SK-N-SH (cell line): ENCODE results near the gene GPR55. TPM values are rescaled to one million over a fixed set of nuclear protein-coding genes. Genes with fewer than 3 reads are reported as not detected.

ENCODE experiments used
- CTCF ChIA-PET: fragments of 300-600, 350-600 bp; formaldehyde crosslinking; extraction: SDS; loops from one replicate; lab custom pipeline; 2021; lab: Yijun Ruan, JAX
- POLR2A ChIA-PET: fragments of 350-600 bp; sonication (Branson Sonifier 250); formaldehyde crosslinking; extraction: SDS; loops from one replicate; lab custom pipeline; 2020; ENCODE audit warnings: antibody characterized with exemption, inconsistent platforms; lab: Yijun Ruan, JAX
- DNase-seq: peaks from one replicate; pipeline ENCODE4 v3.0.0; 2012
- H2AFZ ChIP-seq: fragments of 200-600 bp; sonication (generic); 2 replicates; pipeline ENCODE4 v1.8.1; 2016; ENCODE audit warnings: antibody characterized with exemption, mild to moderate bottlenecking, low read depth
- H3F3A ChIP-seq: fragments of 200-600 bp; sonication (generic); replicated peaks from 2 replicates; pipeline ENCODE3; 2016; ENCODE audit warnings: antibody characterized with exemption, mild to moderate bottlenecking; ENCODE audit not compliant: insufficient read depth
- H3K27ac ChIP-seq, 2 experiments: fragments of 200-500 bp in 1 of 2; fragments of 200-600 bp in 1 of 2; sonication (Bioruptor generic) in 1 of 2; sonication (generic), shearing (Covaris generic) in 1 of 2; 2 replicates each; pipeline versions ENCODE4 v1.5.1 to v1.6.1; 2014 to 2016; ENCODE audit warnings: low read depth in 2 of 2, inconsistent platforms in 1 of 2, low read length in 1 of 2, mild to moderate bottlenecking in 1 of 2, mixed read lengths in 1 of 2
- H3K27me3 ChIP-seq: fragments of 200-600 bp; sonication (generic), shearing (Covaris generic); 2 replicates; pipeline ENCODE4 v1.6.1; 2016; ENCODE audit warnings: mixed run types; ENCODE audit not compliant: insufficient read depth
- H3K36me3 ChIP-seq, 2 experiments: fragments of 200-500 bp in 1 of 2; fragments of 200-600 bp in 1 of 2; sonication (Bioruptor generic) in 1 of 2; sonication (generic) in 1 of 2; replicated peaks in 1 of 2; 2 replicates each; pipeline versions ENCODE3 to v1.5.1; 2014 to 2016; ENCODE audit warnings: low read length in 1 of 2, mild to moderate bottlenecking in 1 of 2; ENCODE audit not compliant: insufficient read depth in 2 of 2, control insufficient read depth in 1 of 2
- H3K4me1 ChIP-seq, 2 experiments: fragments of 200-500 bp in 1 of 2; fragments of 200-600 bp in 1 of 2; sonication (Bioruptor generic) in 1 of 2; sonication (generic), shearing (Covaris generic) in 1 of 2; 2 replicates each; pipeline versions ENCODE4 v1.5.1 to v1.6.1; 2014 to 2016; ENCODE audit warnings: low read depth in 1 of 2, low read length in 1 of 2, mixed run types in 1 of 2; ENCODE audit not compliant: insufficient read depth in 2 of 2, control insufficient read depth in 1 of 2
- H3K4me2 ChIP-seq: fragments of 200-600 bp; sonication (generic), shearing (Covaris generic); 2 replicates; pipeline ENCODE4 v1.6.1; 2017; ENCODE audit warnings: mixed run types
- H3K4me3 ChIP-seq, 2 experiments: fragments of 200-500 bp in 1 of 2; fragments of 200-600 bp in 1 of 2; sonication (Bioruptor generic) in 1 of 2; sonication (generic), shearing (Covaris generic) in 1 of 2; 2 replicates each; pipeline versions ENCODE4 v1.5.1 to v1.8.1; 2014 to 2016; ENCODE audit warnings: low read depth in 2 of 2, inconsistent platforms in 1 of 2, low read length in 1 of 2, mild to moderate bottlenecking in 1 of 2, mixed read lengths in 1 of 2, moderate library complexity in 1 of 2
- H3K79me2 ChIP-seq: fragments of 200-600 bp; sonication (generic); 2 replicates; pipeline ENCODE4 v1.8.1; 2017; ENCODE audit warnings: mild to moderate bottlenecking; ENCODE audit not compliant: insufficient read depth
- H3K9ac ChIP-seq: fragments of 200-600 bp; sonication (generic); 2 replicates; pipeline ENCODE4 v1.6.1; 2017; ENCODE audit warnings: mixed run types
- H3K9me2 ChIP-seq: fragments of 200-600 bp; sonication (generic); 2 replicates; pipeline ENCODE4 v1.6.1; 2017; ENCODE audit warnings: mixed run types
- H3K9me3 ChIP-seq: fragments of 200-600 bp; sonication (generic); 2 replicates; pipeline ENCODE4 v1.6.1; 2017; ENCODE audit warnings: mixed run types, mild to moderate bottlenecking, moderate library complexity
- H4K20me1 ChIP-seq: fragments of 200-600 bp; sonication (generic); 2 replicates; pipeline ENCODE4 v1.6.1; 2017; ENCODE audit warnings: mild to moderate bottlenecking, mixed run types; ENCODE audit not compliant: insufficient read depth
- CHD2 ChIP-seq: fragments of 150-350 bp; IDR thresholded peaks from 2 replicates; pipeline ENCODE4 v1.6.1; 2018; ENCODE audit warnings: low read length; ENCODE audit not compliant: partially characterized antibody
- EP300 ChIP-seq, 2 experiments: IDR thresholded peaks; 2 replicates each; pipeline versions ENCODE4 v1.4.0 to v1.6.1; 2012; ENCODE audit warnings: borderline replicate concordance in 1 of 2, low read depth in 1 of 2, low read length in 1 of 2
- GABPA ChIP-seq: IDR thresholded peaks from 2 replicates; pipeline ENCODE4 v1.4.0; 2012; ENCODE audit warnings: low read depth, mild to moderate bottlenecking
- GATA2 ChIP-seq: sonication (generic); formaldehyde crosslinking; IDR thresholded peaks from 2 replicates; pipeline ENCODE4 v1.5.0; 2020; ENCODE audit warnings: mild to moderate bottlenecking, missing genetic modification reagents
- JUND ChIP-seq: IDR thresholded peaks from 2 replicates; pipeline ENCODE4 v1.4.0; 2012
- NFIC ChIP-seq: IDR thresholded peaks from 2 replicates; pipeline ENCODE4 v1.4.0; 2012; ENCODE audit warnings: borderline replicate concordance
- NRF1 ChIP-seq: IDR thresholded peaks from 2 replicates; pipeline ENCODE4 v1.6.1; 2012; ENCODE audit warnings: low read depth, mild to moderate bottlenecking, low read length
- RAD21 ChIP-seq: IDR thresholded peaks from 2 replicates; pipeline ENCODE4 v1.6.1; 2012; ENCODE audit warnings: mild to moderate bottlenecking, low read length
- RCOR1 ChIP-seq: fragments of 150-350 bp; IDR thresholded peaks from 2 replicates; pipeline ENCODE4 v1.6.1; 2017; ENCODE audit warnings: antibody characterized with exemption, low read length
- SIN3A ChIP-seq: IDR thresholded peaks from 2 replicates; pipeline ENCODE4 v1.6.1; 2012; ENCODE audit warnings: low read depth, mild to moderate bottlenecking, low read length, moderate library complexity, borderline replicate concordance
- SMC3 ChIP-seq: IDR thresholded peaks from 2 replicates; pipeline ENCODE4 v1.6.1; 2012; ENCODE audit warnings: low read depth, low read length, improper control_type of control experiment
- TCF12 ChIP-seq: IDR thresholded peaks from 2 replicates; pipeline ENCODE4 v1.4.0; 2012
- TEAD4 ChIP-seq: IDR thresholded peaks from 2 replicates; pipeline ENCODE4 v1.4.0; 2012; ENCODE audit warnings: mild to moderate bottlenecking, borderline replicate concordance; ENCODE audit not compliant: insufficient read depth
- WGBS: methylation state at CpG from one replicate; pipeline ENCODE4 v1.1.6; 2017; ENCODE audit warnings: low lambda C conversion rate; 5-methylcytosine and 5-hydroxymethylcytosine counted together
- polyA plus RNA-seq, 3 experiments: library from polyadenylated mRNA; depleted of rRNA; stranded (reverse); fragments of >200 nt; gene quantifications; 2 replicates each; pipeline ENCODE4 v1.2.3, GENCODE V29; 2012
- TF ChIP-seq, protein P1 (sequence below): IDR thresholded peaks from 2 replicates; pipeline ENCODE4 v1.6.1; 2012; ENCODE audit warnings: mild to moderate bottlenecking, low read depth, low read length, moderate library complexity
- TF ChIP-seq, protein P2 (sequence below): IDR thresholded peaks from 2 replicates; pipeline ENCODE4 v1.4.0; 2012; ENCODE audit warnings: low read depth, borderline replicate concordance
- TF ChIP-seq, protein P3 (sequence below): fragments of 150-350 bp; IDR thresholded peaks from 2 replicates; pipeline ENCODE4 v1.6.1; 2017; ENCODE audit warnings: antibody characterized with exemption, low read length, low read depth, borderline replicate concordance

GPR55 gene
- polyA plus RNA-seq, 1 of the 3 experiments (the other 2 are of a cell fraction) = not detected

DNA sequence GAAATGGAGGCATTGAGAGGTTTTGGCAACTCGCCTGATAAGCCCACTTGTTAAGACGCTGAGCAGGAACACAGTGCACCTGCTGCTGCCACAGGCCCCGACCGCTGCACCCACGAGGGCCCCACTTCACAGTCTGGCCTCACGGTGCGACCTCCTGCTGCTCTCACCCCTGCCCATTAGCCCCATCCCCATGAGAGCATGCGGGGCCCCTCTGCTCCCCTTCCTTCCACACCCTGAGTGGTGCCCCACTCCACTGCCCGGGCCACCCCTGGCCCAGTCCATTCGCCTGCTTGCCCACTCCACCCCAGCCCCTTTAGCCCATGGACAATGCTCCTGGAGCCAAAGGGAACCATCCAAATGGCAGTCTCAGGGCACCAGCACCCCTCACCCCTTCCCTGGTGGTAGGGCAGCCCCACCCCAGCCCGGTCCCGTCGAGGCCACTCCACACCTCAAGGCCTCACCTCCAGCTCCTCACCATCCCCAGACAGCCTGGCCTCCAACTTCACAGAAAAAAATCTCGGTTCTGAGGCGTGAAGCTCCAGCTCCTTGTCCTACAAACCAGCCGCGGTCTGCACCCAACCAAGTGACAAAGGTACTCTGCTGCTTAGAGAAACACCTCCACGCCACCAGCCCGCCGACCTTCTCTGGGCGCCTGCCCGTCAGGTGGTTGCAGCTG is 6.7 kb upstream of the GPR55 start (continued):
- TF ChIP-seq TEAD4 (no peak), SMC3 (no peak), GATA2 (CRISPR knock-in tag) (no peak), RCOR1 (no peak)
- TF ChIP-seq, protein P1, sequence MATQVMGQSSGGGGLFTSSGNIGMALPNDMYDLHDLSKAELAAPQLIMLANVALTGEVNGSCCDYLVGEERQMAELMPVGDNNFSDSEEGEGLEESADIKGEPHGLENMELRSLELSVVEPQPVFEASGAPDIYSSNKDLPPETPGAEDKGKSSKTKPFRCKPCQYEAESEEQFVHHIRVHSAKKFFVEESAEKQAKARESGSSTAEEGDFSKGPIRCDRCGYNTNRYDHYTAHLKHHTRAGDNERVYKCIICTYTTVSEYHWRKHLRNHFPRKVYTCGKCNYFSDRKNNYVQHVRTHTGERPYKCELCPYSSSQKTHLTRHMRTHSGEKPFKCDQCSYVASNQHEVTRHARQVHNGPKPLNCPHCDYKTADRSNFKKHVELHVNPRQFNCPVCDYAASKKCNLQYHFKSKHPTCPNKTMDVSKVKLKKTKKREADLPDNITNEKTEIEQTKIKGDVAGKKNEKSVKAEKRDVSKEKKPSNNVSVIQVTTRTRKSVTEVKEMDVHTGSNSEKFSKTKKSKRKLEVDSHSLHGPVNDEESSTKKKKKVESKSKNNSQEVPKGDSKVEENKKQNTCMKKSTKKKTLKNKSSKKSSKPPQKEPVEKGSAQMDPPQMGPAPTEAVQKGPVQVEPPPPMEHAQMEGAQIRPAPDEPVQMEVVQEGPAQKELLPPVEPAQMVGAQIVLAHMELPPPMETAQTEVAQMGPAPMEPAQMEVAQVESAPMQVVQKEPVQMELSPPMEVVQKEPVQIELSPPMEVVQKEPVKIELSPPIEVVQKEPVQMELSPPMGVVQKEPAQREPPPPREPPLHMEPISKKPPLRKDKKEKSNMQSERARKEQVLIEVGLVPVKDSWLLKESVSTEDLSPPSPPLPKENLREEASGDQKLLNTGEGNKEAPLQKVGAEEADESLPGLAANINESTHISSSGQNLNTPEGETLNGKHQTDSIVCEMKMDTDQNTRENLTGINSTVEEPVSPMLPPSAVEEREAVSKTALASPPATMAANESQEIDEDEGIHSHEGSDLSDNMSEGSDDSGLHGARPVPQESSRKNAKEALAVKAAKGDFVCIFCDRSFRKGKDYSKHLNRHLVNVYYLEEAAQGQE = no peak

DNA sequence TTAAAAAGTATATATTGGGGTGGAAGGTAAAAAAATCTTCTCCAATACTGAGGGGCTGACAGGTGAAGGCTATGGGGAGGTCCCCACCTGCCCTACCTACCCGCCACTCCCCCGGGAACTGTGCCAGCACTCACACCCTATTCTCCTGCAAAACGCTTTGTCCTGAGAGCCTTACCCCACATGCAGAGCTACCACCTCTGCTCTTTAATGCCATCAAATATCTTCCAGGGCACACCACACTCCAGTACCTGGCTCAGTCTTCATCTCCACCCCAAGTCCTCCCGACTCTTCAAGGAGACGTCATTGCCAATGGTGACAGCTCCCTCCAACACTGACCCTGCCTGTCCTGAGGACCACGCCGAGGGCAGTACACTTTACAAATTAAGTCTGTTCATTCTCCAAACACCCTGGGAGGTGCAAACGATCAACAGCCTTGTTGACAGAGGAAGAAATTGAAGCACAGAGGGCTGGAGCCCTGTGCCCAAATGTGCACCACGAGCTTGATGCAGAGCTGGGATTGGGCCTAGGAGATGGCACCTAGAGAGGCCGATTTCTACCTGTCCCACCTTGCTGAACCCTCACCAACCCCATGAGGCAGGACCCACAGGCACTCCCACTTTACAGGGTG is 6.0 kb upstream of the GPR55 start:
- DNase-seq = no peak
- CTCF ChIA-PET = interaction anchor here (1.5 kb wide), 1 partner anchor 66 kb away, joined by 3 read pairs; the partner anchor contains the start of gene ITM2C

More for the DNA sequence above, 6.0 kb upstream of the GPR55 start:
- H3K9me3 ChIP-seq = no peaks in the 10 kb centered on the region
- no peak overlapping the region for H3K4me3 ChIP-seq
- POLR2A ChIA-PET = no interaction called here
- H3K79me2 ChIP-seq = no peaks in the 10 kb centered on the region
- H3K27me3 ChIP-seq = peaks cover 3% of the 10 kb centered on the region
- TF ChIP-seq RAD21 (no peak), SMC3 (no peak), EP300 (IDR thresholded peaks at IDR 0.05; ENCODE audit: borderline replicate concordance in 1 of 2, low read depth in 1 of 2, low read length in 1 of 2) (no peak), NFIC (no peak), JUND (no peak), CHD2 (no peak), NRF1 (no peak), SIN3A (no peak), GABPA (no peak), TCF12 (no peak)
- TF ChIP-seq, protein P2, sequence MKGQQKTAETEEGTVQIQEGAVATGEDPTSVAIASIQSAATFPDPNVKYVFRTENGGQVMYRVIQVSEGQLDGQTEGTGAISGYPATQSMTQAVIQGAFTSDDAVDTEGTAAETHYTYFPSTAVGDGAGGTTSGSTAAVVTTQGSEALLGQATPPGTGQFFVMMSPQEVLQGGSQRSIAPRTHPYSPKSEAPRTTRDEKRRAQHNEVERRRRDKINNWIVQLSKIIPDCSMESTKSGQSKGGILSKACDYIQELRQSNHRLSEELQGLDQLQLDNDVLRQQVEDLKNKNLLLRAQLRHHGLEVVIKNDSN = no peak
- TF ChIP-seq, protein P1 = no peak
- TF ChIP-seq, protein P3, sequence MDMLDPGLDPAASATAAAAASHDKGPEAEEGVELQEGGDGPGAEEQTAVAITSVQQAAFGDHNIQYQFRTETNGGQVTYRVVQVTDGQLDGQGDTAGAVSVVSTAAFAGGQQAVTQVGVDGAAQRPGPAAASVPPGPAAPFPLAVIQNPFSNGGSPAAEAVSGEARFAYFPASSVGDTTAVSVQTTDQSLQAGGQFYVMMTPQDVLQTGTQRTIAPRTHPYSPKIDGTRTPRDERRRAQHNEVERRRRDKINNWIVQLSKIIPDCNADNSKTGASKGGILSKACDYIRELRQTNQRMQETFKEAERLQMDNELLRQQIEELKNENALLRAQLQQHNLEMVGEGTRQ = no peak
- H3K9ac ChIP-seq = no peak overlapping the region
- no peaks in the 10 kb centered on the region for H3K36me3 ChIP-seq
- H3F3A ChIP-seq = no peaks in the 10 kb centered on the region
- H3K9me2 ChIP-seq = no peaks in the 10 kb centered on the region
- no peaks in the 10 kb centered on the region for H4K20me1 ChIP-seq
- no peak overlapping the region for H2AFZ ChIP-seq
- no peaks in the 10 kb centered on the region; a peak in 1 of 4 replicates for H3K4me1 ChIP-seq
- H3K4me2 ChIP-seq = no peak overlapping the region
- no peak overlapping the region for H3K27ac ChIP-seq
- 61% methylated on average over 10 of the region's 10 CpGs for WGBS
